Measurements from ENCODE around the gene SP4. TPM values are rescaled to one million over a fixed set of nuclear protein-coding genes. Genes with fewer than 3 reads are reported as not detected.

The SP4 gene
- total RNA-seq, result 2.0 and 4.7 TPM in 2 replicates

DNA sequence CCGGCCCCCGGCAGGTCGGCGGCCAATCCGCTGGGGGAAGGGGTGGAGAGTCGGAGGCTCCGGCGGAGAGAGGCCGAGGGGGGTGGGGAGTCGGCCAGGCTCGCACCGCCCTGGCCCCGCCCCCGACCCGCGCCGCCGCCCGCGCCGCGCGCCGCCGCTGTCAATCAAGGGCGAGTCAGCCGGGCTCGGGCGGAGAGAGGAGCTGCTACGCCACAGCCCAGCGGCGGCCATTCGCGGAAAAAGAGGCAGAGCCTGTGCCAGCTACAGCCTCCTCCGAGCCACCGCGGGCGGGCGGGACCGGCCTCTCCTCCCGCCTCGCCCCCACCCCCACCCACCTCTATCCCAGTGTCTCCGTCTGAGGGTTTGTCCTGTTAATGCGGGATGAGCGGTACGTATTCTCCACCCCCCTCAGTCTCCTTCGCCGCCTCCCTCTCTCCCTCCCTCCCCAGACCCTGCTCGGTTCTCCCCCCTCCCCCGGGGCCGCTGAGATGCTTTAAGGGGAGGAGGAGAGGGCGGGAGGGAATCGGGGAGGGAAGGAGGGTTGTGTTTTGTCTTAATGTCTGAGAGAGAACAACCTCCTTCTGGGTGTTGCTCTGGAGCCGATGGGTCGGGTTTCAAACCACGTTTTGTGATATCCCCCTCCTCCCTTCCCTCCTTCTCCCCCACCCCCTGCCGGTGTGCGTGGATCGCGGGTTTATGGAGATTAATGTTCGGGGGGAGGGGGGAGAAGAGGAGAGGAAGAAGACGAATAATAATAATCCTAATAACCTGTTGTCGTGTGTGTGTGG is at the start of gene SP4:
TSS of gene SP4 (plus strand) at position 213 of the 788 bp plus-strand sequence. CDS start at position 382, 169 bp downstream.

DNA sequence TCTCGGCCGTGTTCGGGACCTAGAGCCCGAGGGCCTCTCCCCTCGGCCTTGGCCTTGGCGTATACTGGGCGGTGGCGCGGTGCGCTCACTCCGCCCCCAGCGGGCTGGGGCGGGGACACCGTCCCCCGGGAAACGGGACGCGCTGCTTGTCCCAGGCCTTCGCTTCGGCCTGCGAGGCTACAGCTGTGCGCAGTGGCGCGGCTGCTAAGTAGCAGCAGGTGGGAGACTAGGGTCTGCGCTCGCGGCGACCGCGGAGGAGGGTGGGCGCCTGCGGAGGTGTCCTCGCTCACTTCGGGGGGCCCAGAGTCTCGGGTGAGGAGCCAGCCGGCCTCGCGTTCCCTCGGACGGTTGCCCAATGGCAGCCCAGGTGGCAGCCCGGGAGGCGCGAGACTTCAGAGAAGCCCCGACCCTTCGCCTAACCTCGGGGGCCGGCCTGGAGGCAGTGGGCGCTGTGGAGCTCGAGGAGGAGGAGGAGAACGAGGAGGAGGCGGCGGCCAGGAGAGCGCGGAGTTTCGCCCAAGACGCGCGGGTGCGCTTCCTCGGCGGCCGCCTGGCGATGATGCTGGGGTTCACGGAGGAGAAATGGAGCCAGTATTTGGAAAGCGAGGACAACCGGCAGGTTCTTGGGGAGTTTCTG is 115.1 kb downstream of the SP4 start, which contains the start of gene DNAH11:
TSS of gene DNAH11 (plus strand) at position 149 of the 637 bp plus-strand sequence. CDS start at position 356, 207 bp downstream.

Other genes starting within 250 kb of the SP4 start
- 0.48 and 1.2 TPM in 2 replicates for gene DNAH11, start 115.0 kb downstream of the SP4 start, total RNA-seq